GM18858 (cell line): Measurements from ENCODE around the gene CDIPT.

Experiments used
- ATAC-seq: cut with Tn5 transposase; IDR thresholded peaks from one replicate; pipeline ENCODE4 v1.9.1; 2021; ENCODE audit not compliant: unreplicated experiment

Gene CDIPT

DNA sequence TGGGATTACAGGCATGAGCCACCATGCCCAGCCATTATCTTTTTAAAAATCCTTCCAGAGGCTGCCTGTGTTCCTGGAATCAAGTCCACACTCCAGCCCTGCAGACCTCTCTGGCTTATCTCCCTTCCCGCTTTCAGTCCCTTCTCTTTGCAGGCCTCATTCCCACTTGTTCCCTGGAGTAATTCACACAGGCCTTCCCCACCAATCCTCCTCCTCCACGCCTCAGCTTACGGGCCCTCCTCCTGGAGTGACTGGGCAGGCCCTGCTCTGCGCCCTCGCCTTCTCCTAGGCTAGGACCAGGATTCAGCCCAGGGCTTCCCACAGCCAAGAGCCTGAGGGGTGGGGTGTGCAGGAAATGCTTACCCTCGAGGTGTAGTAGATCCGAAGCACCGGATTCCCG, 2.8 kb downstream of the CDIPT start:
- ATAC-seq, result no peak

DNA sequence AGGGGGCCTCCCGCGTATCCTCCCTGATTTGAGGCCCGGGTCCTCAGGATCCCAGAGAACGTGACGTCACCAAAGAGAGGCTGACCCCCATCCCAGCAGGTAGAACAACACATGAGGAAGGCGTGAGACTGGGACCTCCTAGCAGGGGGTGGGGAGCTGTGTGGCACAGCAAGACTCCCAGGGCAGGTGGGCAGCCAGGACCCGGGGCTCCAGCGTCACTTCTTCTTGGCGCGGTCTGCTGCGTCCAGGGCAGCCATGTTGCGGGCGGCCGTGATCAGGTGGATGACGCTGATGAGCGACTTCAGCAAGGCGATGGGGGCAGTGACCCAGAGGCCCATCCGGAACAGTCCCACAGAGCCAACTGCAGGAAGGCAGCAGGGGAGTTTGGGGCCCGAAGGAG, 4.1 kb downstream of the CDIPT start:
- no peak for ATAC-seq

DNA sequence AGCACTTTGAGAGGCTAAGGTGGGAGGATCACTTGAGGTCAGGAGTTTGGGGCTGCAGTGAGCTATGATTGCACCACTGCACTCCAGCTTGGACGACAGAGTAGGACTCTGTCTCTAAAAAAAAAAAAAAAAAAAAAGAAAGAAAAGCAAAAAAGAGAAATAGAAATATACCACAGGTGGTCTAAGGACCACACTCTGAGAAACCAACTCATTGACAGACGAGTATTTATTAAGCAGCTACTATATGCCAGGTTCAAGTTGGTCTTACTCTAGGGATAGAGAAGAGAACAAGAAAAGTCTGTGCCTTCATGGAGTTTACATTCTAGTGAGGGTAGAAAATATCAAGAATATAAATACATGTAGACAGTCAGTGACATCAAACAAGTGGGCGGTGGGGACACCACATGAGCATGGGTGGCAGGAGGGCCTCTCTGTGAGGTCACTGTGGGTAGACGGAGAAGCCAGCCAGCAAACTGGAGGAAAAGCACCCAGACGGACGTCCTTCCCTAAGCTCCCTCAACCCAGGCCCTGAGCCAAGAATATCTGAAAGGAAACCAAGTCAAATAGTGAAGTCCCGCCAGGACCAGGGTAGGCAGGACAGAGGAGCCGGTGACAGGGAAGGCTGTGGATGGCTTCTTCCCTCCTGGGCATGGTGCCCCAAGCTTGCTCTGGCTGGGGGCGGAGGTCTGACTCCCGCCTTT, 4.7 kb downstream of the CDIPT start:
- ATAC-seq, result no peak

DNA sequence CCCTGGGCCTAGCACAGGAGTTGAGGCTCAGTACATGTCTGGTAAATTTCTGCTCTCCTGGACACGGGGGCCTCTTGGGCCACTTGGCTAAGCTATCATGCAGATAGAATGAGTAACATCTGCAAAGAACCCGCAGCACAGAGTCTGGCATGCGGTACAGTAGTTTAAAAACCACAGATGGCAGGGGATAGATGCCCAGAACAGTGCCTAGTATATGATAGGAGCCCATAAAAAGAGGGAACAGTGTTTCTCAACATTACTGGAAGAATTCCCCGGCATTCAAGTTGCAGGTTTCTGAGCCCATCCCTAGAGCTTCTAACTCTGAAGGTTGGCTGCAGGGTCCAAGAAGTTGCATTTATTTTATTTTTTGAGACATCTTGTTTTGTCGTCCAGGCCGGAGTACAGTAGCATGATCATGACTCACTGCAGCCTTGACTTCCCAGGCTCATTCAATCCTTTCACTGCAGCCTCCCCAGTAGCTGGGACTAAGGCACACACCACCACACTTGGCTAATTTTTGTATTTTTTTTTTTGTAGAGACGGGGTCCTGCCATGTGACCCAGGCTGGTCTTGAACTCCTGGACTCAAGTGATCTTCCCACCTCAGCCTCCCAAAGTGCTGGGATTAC, 5.8 kb downstream of the CDIPT start:
- ATAC-seq, result no peak

GRCh38 chr16:29854520-29855100, 8.4 kb downstream of the CDIPT start:
- ATAC-seq, result no peak

DNA sequence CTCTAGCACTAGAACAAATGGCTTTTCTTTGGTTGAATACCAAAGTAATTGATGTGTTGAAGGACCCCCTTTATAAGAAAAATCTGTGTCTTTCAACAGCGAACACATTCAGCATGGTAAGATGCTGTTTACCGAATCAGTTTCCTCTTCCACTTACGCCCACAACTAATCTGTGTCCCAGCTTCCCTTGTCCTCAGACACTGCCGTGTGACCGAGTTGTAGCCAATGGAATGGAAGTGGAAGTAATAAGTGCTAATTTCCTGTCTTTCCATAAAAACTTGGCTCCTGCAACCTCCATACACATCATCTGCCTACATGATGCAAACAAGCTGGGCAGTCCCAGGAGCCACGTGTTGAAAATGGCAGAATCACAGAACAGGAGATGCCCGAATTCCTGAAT, 10.4 kb downstream of the CDIPT start:
- ATAC-seq, result no peak

- ATAC-seq, result no peak
Measured at GRCh38 chr16:29850998-29851397, 12.0 kb downstream of the CDIPT start.

DNA sequence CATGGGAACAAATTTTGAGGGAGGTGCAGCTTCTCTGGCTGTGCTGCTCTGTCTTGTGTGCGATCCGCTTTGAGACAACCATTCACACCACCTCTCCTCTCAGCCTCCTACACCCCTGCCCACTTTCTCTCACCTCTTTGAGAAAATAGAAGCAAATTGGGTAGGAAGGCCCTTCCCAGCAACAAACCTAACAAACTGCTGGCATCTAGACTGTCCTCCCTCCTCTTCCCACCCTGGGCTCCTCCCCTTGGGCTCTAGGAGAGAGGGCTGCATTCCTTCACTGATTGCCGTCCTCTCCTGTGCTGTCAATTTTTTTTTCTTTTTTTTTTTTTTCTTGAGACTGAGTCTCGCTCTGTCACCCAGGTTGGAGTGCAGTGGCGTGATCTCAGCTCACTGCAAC, 13.5 kb downstream of the CDIPT start:
- ATAC-seq, result no peak

- ATAC-seq, result no peak
Measured at GRCh38 chr16:29848420-29849297, 14.4 kb downstream of the CDIPT start.

- no peak for ATAC-seq
Measured at GRCh38 chr16:29845656-29846055, 17.4 kb downstream of the CDIPT start.

DNA sequence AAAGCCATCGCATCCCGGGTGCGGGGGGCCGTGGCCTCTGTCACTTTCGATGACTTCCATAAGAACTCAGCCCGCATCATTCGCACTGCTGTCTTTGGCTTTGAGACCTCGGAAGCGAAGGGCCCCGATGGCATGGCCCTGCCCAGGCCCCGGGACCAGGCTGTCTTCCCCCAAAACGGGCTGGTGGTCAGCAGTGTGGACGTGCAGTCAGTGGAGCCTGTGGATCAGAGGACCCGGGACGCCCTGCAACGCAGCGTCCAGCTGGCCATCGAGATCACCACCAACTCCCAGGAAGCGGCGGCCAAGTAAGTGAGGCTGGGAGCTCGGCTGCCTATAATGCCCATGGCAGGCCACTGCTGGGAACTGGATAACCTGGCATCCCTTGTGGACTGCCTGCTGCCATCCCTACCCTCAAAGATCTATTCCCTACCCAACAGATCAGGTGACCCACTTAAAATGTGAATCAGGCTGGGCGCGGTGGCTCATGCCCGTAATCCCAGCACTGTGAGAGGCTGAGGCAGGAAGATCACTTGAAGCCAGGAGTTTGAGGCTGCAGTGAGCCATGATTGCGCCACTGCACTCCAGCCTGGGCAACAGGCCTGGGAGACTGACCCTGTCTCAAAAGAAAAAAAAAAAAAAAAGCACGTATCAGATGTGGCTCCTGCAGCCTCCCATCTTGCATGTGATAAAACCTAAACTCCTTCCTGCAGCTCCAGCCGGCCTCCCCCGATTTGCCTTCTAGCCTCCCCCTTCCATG, 18.3 kb downstream of the CDIPT start:
- ATAC-seq, result no peak

DNA sequence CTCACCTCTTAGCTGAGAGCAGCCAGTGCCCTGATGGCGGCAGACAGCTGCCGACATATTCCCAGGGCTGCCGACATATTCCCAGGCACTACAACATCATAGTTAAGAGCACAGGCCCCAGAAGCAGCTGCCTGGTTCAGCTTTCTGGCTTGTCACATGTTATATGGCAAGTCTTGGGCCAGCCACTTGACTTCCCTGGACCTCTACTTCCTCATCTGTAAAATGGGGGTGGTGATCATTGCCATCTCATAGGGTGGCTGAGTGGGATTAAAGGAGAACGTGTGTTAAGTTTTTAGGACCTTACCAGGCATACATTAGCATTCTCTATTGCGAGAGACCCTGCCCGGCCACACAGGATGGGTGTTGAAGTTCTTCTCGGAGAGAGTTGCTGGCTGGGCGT, 19.1 kb downstream of the CDIPT start:
- ATAC-seq, result no peak

GRCh38 chr16:29842732-29843346, 20.2 kb downstream of the CDIPT start:
- ATAC-seq, result no peak

GRCh38 chr16:29841631-29842030, 21.4 kb downstream of the CDIPT start:
- no peak for ATAC-seq

- ATAC-seq, result no peak
Measured at GRCh38 chr16:29840240-29840639, 22.8 kb downstream of the CDIPT start.

GRCh38 chr16:29839822-29840221, 23.2 kb downstream of the CDIPT start:
- ATAC-seq, result no peak

GRCh38 chr16:29837841-29838240, 25.2 kb downstream of the CDIPT start:
- ATAC-seq, result no peak

DNA sequence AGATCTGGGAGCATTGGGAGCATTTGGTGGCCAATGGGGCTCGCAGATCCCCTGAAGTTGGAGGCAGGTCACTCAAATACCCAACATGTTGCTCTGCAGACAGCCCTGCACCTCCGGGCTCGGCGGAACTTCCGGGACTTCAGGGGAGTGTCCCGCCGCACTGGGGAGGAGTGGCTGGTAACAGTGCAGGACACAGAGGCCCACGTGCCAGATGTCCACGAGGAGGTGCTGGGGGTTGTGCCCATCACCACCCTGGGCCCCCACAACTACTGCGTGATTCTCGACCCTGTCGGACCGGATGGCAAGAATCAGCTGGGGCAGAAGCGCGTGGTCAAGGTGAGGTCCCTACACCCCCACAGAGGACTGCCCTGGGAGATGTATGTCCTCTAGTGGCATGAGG, 26.4 kb downstream of the CDIPT start:
- no peak for ATAC-seq

GRCh38 chr16:29835926-29836325, 27.1 kb downstream of the CDIPT start:
- ATAC-seq, result no peak

- no peak for ATAC-seq
Measured at GRCh38 chr16:29834079-29834478, 28.9 kb downstream of the CDIPT start.
